ENCODE results near the gene COL21A1.
"Not testable (repeated sequence)": the region's sequence is repeated elsewhere in the genome, so short reads cannot be mapped to it uniquely, and the experiment has no call there.

Gene COL21A1

GRCh38 chr6:56246881-56247653 is at the start of gene COL21A1:
Gene COL21A1, minus strand, starts transcription at chr6:56247580. Its CDS starts 64,962 bp downstream, at chr6:56182618.
- DNase-seq, result peak; percentile 79

- peak; percentile 57 for DNase-seq
These were observed 46.4 kb upstream of the COL21A1 start for GRCh38 chr6:56293781-56294180.

DNA sequence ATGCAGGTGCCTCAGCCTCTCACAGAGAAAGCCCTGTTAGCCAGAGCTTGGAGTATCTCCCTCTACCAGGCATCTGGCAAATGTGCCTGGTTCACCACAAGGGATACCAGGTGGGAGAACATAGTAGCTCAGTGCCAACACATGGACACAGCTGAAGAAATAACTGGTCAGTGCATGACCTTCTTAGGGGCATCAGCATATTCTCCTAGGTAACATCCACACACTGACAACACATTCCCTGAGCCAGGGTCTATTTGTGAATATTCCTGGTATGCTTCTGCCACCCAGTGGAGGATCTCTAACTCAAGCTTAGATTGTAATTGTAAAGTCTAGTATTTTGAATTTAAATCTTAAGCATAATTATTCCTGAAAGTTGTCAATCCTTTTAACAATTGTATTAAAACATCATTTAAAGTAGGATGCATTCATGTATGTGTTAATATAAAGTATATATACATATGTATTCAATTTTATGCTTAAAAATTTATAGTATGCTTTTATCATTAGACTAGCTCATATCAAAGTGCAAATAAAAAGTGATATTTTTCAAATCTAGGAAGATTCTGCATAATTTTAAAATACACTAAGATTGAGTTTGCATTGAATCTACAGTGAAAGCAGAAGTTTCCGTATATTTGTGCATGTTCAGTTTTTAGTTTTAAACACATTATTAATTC is 45.3 kb upstream of the COL21A1 start:
- peak; percentile 89 for DNase-seq

- DNase-seq, result no peak
These were observed 44.0 kb upstream of the COL21A1 start for GRCh38 chr6:56291302-56291917.

- no peak for DNase-seq
These were observed 42.3 kb upstream of the COL21A1 start for GRCh38 chr6:56289721-56290120.

GRCh38 chr6:56288347-56288746 is 41.0 kb upstream of the COL21A1 start:
- DNase-seq, result no peak

- DNase-seq, result peak; percentile 21
These were observed 35.0 kb upstream of the COL21A1 start for GRCh38 chr6:56282391-56282790.

DNA sequence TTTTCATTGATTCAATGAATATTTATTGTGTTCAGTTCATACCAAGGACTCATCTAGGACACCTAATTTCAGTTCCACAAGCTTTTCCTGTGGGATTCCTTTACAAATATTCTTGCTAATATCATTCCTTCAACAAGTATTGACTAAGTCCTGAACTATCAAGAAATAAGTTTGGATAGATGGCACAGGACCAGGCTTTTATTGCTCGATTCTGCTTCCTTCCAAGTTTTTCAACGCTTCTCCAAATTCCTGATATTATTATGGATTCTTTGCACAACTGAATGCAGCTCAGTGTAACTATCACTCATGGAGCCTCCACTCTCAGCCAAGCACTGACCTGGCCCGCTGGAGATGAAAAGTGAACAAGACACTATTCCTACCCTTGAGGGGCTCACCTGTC is 32.7 kb upstream of the COL21A1 start:
- peak; percentile 23 for DNase-seq

GRCh38 chr6:56279331-56280080 is 32.1 kb upstream of the COL21A1 start:
- peak; percentile 63 for DNase-seq

GRCh38 chr6:56278171-56278591 is 30.8 kb upstream of the COL21A1 start:
- DNase-seq, result peak; percentile 78

DNA sequence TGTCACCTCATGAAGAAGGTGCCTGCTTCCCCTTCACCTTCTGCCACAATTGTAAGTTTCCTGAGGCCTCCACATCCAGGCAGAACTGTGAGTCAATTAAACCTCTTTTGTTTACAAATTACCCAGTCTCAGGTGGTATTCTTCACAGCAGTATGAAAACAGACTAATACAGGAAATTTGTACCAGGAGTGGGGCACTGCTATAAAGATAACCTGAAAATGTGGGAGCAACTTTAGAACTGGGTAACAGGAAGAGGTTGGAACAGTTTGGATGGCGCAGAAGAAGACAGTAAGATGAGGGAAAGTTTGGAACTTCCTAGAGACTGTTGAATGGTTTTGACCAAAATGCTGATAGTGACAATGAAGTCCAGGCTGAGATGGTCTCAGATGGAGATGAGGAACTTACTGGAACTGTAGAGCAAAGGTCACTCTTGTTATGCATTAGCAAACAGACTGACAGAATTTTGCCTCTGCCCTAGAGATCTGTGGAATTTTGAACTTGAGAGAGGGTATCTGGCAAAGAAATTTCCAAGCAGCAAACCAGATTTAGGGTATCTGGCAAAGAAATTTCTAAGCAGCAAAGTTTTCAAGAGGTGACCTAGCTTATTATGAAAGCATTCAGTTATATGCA is 23.5 kb upstream of the COL21A1 start:
- DNase-seq, result no peak

DNA sequence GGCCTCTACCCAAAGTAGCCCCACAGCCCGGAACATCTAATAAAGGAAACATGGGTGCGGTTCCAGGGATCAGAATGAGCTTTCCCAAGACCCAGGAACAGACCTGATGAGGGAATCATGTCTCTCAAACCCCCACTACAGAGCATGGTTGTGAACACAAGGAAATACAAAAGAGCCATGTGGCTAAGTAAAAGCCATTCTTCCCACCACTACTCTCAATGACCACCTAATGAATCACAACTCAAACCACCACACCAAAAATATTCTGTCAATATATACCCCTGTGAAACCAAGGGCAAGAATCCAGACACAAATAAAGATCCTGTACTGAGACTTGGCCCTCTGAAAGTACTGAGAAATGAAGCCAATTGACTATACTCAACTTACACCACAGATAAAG is 20.9 kb upstream of the COL21A1 start:
- no peak for DNase-seq

- DNase-seq, result no peak
These were observed 18.6 kb upstream of the COL21A1 start for GRCh38 chr6:56266011-56266410.

DNA sequence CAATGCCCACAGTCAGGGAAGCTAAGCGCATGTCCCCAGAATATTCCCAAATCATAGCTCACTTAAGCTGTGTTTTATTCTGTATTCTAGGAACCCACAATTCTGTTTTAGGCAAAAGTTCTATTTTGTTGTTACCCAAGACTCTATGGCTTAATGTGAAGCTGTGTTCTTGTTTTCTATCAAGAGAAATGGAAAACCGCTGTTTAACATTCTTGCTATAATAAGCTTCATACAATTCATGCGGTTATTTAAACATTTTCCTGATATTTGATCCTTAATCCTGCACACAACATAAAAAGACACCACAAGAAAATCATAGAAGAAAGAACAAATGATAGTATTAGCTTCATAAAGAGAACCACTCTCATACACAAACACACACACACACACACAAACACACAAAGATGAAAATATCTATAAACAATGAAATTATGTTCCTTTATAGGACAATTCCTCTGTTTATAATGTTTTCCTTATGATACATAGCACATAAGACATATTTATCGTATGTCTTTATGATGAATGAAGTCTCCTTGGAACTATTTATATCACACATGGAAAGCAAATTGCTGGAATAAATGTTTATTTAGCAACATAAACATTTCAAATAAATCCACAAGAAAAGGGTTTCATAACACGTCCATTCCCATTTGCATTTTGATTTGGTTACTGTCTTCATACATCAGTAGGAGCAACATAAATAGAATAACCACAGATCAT is 16.4 kb upstream of the COL21A1 start:
- DNase-seq, result no peak

DNA sequence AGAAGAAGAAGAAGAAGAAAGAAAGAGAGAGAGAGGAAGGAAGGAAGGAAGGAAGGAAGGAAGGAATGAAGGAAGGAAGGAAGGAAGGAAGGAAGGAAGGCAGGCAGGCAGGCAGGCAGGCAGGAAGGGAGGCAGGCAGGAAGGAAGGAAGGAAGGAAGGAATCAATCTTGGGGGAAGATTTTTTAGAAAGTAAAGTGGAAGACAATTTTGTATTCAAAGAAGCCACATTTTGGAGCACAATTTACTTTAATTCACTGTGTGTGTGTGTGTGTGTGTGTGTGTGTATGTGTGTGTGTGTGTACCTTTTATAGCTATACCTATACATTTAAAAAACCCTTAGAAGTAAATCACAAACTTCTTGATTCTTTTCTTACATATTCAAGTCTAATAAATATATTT is 13.2 kb upstream of the COL21A1 start:
- not testable (repeated sequence) for DNase-seq

DNA sequence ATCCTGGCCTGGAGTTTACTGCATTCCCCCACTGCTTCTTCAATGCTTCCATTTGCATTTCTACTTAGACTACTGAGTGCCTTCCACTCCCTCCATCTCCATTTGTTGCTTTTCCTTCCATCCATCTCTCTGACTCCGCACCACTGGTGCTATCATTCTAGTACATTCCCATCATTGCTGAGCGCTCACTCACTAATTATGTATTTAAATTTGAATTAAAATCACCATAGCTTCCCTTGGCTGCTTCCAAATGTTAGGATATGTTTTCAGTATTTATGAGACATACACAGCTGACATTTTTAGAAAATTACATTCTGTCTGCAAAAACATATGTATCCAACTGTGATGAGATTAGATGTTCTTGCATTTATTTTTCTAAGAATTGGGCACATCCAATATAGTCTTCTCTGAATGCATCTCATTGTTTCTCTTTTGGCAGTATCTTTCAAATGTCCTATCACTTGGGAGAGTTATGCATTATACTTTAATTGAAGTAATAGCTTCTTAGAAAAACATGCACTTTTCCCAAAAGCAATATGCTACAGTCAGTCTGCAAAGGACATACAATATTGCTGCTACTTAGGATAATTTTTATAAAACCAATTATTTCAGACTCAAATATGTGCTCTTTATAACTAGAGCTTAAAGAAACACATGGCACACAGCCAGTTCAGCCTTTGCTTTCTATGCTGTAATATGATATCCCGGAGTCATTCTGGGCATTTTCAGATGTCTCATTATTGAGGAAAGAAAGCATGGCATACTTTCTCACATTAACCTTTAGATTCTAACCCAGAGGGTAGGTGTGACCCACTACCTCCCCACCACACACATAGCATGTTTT is 12.1 kb upstream of the COL21A1 start:
- peak; percentile 71 for DNase-seq

DNA sequence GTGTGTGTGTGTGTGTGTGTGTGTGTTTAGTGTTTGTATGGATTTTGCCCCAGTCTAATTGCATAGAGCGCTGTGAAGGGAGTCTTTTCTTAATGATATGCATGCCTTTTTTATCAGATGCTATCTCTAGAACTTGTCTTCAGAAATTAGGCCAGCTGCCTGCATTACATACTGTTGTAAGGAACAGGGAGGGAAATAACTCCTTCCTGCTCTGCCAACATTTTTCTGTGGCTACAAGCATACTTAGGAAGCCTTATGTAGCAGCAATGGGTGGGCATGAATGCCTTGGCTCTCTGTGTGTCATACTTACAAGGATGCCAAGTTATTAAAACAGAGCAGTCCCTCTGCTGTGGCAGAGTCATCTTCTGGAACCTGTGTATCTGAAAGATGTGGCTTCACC is 8.0 kb upstream of the COL21A1 start:
- DNase-seq, result no peak

- DNase-seq, result no peak
These were observed 2.9 kb upstream of the COL21A1 start for GRCh38 chr6:56250266-56250665.

GRCh38 chr6:56247654-56248122 is 308 bp upstream of the COL21A1 start:
- DNase-seq, result no peak

- DNase-seq, result no peak
These were observed 869 bp downstream of the COL21A1 start for GRCh38 chr6:56246541-56246880.

- peak; percentile 66 for DNase-seq
These were observed 1.5 kb downstream of the COL21A1 start for GRCh38 chr6:56245903-56246351.
